Fibroblast of gingiva (primary cell): ENCODE data around the gene HOXD1.
A peak's percentile ranks its signal among the peaks of the same experiment; 100 is the strongest.

Experiments
- DNase-seq: peaks from one replicate; pipeline ENCODE4 v3.0.0-alpha.2; 2011; ENCODE audit warnings: low read depth

Gene HOXD1

GRCh38 chr2:176152350-176153181 lies 35.9 kb upstream of the HOXD1 start:
- DNase-seq: no peak

GRCh38 chr2:176154576-176155252 lies 33.8 kb upstream of the HOXD1 start:
- no peak for DNase-seq

GRCh38 chr2:176155356-176156044 lies 33.0 kb upstream of the HOXD1 start:
- DNase-seq: no peak

GRCh38 chr2:176156301-176156806 lies 32.1 kb upstream of the HOXD1 start:
- DNase-seq: no peak

GRCh38 chr2:176156807-176157498 lies 31.5 kb upstream of the HOXD1 start, which contains the start of gene HOXD3:
Gene HOXD3, plus strand, starts transcription at chr2:176157307. Its CDS starts 11,808 bp downstream, at chr2:176169115.
- DNase-seq: no peak

- DNase-seq: no peak
Measured at GRCh38 chr2:176157499-176158185, 30.8 kb upstream of the HOXD1 start.

GRCh38 chr2:176158186-176158591 lies 30.3 kb upstream of the HOXD1 start:
- DNase-seq: no peak

GRCh38 chr2:176158855-176159662 lies 29.4 kb upstream of the HOXD1 start:
- no peak for DNase-seq

- no peak for DNase-seq
Measured at GRCh38 chr2:176159663-176160250, 28.7 kb upstream of the HOXD1 start.

GRCh38 chr2:176160251-176160985 lies 28.1 kb upstream of the HOXD1 start:
- DNase-seq: no peak

- DNase-seq: no peak
Measured at GRCh38 chr2:176160986-176161824, 27.3 kb upstream of the HOXD1 start.

GRCh38 chr2:176161825-176162626 lies 26.4 kb upstream of the HOXD1 start:
- peak; percentile 18 for DNase-seq

GRCh38 chr2:176162911-176163671 lies 25.4 kb upstream of the HOXD1 start:
- DNase-seq: no peak

GRCh38 chr2:176163672-176164056 lies 24.8 kb upstream of the HOXD1 start:
- DNase-seq: no peak

- DNase-seq: no peak
Measured at GRCh38 chr2:176164201-176164600, 24.3 kb upstream of the HOXD1 start.

- no peak for DNase-seq
Measured at GRCh38 chr2:176164611-176165369, 23.7 kb upstream of the HOXD1 start.
